Measurements from ENCODE around the gene RADX.
"Not testable (repeated sequence)": the region's sequence is repeated elsewhere in the genome, so short reads cannot be mapped to it uniquely, and the experiment has no call there.

RADX gene, protein sequence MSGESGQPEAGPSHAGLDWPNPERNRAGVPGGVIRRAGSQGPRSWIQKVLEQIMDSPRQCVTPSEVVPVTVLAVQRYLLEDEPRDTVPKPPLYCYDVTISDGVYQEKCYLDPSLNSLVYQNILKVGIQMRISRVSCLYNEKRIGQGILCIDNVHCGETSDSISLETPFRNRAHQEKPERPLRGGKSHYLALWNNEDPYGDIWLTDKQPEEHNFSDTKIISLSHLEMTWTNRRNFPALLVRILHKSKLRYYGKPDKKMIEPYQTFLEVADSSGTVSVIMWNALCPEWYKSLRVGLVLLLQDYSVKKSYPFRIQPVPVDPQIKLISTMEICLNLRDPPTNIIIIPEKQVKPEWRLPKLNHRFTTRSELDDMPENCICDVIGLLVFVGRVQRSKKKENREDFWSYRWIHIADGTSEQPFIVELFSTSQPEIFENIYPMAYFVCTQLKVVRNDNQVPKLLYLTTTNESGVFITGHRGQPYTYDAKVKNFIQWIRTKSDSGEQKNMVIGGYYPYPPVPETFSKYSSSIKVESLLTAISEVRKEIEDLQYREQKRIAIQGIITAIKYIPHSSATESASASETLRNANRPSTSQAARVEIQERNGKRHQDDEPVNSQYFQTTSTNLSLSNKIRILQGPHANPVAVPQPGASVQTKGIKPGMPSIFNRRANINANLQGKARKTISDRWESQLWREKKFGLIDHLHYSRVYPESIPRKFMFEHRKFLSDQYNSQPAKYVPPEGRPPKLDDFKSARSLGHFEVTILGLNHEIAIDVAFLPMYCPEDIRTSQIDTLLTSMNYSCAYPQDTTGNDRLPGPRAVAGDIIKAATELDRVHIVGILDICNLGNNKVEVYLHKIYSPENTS

DNA sequence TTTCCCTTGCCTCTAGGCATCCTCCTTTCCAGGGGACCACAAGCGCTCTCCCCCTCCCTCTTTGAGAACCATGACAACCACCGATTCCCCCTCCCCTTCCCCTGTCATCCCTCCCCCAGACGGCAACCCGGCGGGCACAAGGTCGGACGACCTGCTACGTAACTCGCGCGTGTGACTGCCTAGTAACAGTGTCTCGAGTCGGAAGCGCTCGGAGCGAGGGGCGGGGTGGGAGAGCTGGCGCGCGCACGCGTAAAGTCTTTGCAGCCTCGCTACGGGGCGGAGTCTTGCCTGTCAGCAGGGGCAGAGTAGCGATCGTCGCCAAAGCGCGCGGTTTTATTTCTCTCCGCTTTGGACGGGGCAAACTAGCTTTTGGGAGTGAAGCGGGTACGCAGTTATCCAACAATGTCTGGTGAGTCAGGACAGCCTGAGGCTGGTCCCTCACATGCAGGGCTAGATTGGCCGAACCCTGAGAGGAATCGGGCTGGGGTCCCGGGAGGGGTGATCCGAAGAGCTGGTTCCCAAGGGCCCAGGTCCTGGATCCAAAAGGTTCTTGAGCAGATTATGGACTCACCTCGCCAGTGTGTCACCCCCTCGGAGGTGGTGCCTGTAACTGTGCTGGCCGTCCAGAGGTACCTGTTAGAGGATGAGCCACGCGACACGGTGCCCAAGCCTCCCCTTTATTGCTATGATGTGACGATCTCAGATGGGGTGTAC lies at the start of gene RADX:
Gene RADX (plus strand): TSS at position 300 of the 714 bp plus-strand sequence. CDS start 103 bp downstream, at position 403.
- DNase-seq: peak; percentile 74 to 88

DNA sequence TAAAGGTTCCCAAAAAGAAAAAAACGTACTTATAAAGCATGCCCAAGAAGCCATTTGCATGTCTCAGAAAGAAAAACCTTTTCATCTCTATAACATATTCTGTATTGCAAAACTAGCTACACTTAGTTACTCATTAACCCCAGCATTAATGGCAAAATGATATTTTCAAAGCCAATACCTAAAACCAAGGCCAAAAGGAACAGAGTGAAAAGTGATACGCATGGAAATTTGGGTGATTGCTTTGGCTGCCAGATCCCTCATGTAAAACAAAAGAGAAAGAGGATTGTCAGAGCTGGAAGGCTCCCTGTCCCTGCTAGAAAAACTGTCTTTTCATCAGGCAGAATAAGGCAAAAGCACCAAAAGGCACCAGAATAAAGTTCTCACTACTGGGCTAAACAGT lies 46.8 kb upstream of the RADX start:
- DNase-seq: no peak

- no peak for DNase-seq
These were observed 45.4 kb upstream of the RADX start for GRCh38 chrX:106566362-106566761.

DNA sequence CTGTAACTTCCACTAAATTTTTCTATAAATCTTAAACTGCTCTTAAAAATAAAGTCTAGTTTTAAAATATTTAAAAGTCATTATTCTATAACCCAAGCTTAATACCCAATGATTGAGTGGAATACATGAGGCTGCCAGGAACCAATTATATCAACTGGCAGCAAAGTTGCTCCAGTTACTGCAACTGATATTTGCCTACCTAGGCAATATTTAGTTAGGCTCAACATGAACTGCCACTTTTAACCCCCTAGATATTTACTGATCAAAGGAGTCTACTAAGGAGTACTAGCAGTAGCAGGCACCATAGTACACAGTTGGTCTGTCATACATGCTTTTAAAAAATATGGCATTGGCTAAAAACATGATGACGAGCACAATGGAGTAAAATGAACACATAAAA lies 29.9 kb upstream of the RADX start:
- no peak for DNase-seq

- no peak for DNase-seq
These were observed 26.3 kb upstream of the RADX start for GRCh38 chrX:106585478-106585877.

- no peak for DNase-seq
These were observed 23.0 kb upstream of the RADX start for GRCh38 chrX:106588801-106589200.

GRCh38 chrX:106599411-106599810 lies 12.4 kb upstream of the RADX start:
- DNase-seq: no peak

DNA sequence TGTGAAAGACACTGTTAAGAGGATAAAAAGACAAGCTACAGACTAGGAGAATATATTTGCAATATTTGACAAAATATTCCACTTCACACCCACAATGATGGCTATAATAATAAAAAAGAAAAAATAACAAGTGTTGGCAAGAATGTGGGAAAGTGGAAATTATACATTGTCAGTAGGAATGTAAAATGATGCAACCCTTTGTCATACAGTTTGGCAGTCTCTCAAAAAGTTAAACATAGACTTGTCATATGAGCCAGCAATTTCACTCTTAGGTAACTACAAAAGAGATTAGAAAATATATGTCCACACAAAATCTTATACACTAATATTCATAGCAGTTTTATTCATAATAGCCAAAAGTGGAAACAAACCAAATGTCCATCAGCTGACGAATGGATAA lies 5.2 kb upstream of the RADX start:
- no peak for DNase-seq

DNA sequence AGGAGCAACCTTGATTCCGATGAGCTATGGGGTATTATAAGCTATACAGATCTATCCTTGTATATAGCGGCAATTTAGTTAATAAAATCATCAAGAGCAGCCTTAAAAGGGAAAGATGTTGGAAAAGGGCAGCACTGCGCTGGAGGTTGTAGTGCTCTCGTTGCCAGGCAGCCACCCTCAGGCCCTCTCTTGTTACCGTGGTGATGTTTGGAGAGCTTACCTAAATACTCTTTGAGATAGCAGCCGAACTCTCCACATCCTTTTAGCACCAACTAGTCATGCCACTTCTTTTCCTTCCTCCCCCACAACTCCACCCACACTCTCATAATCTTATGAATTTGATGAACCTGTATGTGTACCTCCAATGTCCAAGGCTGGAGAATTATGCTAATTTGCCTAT lies 3.8 kb upstream of the RADX start:
- peak in 1 of 2 experiments; percentile 9 for DNase-seq

DNA sequence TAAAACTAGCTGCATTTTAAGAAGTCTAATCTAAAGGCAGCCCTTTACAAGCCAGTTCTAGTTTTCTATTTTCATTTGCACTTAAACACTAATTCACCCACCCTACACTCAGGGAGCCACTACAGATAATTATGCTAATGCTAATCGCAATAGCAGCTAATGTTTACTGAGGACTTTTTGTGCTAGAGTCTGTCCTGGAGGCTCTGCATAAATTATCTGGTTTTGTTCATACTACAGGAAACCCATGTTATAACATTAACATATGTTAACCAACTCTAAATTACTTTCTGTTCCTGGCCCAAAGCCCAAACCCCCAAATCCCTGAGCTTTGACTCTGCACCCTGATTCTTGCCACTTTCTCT lies 480 bp upstream of the RADX start:
- no peak for DNase-seq

DNA sequence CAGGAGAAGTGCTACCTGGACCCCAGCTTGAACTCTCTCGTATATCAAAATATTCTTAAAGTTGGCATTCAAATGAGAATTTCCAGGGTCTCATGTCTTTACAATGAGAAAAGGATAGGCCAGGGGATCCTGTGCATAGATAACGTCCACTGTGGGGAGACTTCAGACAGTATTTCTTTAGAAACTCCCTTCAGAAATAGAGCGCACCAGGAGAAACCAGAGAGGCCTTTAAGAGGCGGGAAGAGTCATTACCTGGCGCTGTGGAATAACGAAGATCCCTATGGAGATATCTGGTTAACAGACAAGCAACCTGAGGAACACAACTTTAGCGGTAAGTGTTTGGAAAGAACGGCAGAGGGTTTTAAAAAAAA lies 600 bp downstream of the RADX start:
- DNase-seq: no peak

DNA sequence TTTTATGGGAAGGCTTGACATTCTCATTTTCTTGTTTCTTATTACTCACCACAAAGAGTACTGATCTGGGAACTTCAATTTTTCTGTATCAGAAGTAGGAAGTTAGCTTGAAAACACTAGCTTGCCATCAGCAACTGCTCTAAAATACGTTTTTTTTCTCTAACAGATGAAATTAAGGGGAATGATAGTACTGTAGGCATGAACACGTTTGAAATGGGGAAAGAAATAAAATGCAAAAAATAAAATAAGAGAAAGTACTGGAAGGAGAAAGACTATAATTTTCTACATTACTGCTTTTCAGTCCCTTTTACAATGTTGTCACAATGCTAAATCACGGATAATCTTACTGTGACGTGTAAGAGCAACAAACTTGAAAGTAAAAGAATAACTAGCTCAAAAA lies 1.5 kb downstream of the RADX start:
- DNase-seq: no peak

DNA sequence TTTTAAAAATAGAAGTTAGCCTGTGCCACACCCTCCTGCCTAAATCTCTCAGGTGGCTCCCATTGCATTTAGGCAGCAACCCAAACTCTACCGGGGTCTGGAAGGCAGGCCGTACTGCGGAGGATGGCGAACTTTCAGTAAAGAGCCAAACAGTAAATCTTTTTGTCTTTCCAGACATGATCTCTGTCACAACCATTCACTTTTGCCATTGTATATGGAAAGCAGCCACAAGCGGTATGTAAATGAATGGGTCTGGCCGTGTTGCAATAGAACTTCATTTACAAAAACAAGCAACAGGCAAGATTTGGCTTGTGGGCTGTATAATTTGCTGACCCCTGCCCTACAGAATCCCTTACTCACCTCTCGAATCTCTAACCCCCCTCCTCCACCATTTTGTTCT lies 3.3 kb downstream of the RADX start:
- no peak for DNase-seq

DNA sequence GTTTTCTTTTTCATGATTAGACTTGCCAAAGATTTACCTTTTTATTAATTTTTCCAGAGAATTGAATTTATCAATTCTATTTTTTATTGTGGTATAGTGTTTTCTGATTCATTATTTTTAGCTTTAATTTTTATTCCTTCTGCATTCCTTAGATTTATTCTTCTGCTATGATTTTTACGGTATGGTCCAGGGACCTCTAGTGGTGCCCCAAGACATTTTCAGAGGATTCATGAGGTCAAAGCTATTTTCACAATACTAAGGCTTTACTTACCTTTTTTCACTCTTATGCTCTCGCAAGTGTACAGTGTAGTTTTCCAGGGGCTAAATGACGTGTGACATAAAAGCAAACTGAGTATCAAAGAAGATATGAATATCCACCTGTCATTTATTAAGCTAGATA lies 8.0 kb downstream of the RADX start:
- no peak for DNase-seq

GRCh38 chrX:106621836-106622235 lies 10.1 kb downstream of the RADX start:
- no peak for DNase-seq

DNA sequence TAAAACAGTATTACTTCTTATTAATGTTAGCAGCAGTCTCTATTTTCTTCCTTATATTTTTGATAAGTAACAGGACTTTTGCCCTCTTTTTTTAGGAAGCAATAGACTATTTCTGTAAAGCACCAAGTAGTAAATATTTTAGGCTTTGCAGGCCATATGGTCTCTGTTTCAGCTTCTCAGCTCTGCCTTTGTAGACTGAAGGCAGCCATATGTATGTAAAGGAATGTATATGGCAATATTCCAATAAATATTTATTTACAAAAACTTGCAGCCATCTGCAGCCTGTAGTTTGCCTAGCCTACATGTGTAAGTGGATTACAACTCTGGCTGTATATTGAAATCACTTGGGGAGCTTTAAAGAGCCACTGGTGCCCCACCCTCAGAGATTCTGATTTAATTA lies 15.0 kb downstream of the RADX start:
- DNase-seq: no peak

GRCh38 chrX:106631615-106632014 lies 19.8 kb downstream of the RADX start:
- no peak for DNase-seq

DNA sequence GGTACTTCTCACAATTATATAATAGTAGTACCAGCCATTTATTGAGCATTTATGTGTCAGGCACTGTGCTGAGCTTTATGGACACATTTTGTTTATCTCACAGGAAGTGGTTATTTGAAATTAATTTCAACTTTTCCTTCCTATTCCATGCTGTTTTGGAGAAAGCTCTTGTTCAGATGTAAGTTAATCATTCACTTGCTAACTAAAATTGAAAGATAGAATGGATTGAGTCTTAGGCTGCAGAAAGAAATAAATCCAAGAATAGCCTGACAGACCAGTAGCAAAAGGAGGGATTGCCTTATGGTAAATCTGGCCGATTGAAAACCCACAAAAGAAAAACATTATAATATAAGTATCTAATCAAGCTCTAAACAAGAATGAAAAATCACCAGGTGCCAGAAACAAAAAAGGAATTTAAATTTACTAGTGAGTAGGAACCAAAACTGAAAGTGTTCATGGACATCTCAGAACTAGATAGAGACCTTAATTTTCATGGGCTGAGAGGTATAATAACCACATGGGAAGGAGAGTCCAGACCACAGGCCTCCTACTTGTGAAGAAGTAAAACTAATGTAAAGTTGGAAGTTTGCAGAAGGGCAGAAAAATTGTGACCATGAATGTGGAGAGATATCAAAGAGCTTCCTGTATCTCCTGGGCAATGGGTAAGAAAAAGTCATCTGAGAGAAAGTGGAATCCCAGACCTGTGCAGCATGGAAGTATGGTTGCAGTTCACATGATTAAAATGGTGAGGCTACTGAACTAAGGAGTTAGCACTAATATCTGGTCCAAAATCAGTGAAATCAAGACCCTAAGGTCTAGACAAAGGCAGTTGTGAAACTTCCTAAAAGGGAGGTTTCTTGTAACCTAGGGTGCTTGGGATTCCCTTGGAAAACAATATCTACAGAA lies 38.0 kb downstream of the RADX start:
- DNase-seq: no peak

DNA sequence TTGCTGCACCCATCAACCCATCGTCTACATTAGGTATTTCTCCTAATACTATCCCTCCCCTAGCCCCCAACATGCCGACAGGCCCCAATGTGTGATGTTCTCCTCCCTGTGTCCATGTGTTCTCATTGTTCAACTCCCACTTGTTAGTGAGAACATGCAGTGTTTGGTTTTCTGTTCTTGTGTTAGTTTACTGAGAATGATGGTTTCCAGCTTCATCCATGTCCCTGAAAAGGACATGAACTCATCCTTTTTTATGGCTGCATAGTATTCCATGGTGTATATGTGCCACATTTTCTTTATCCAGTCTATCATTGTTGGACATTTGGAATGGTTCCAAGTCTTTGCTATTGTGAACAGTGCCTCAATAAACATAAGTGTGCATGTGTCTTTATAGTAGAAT lies 41.8 kb downstream of the RADX start:
- not testable (repeated sequence) for DNase-seq

- no peak for DNase-seq
These were observed 58.9 kb downstream of the RADX start for GRCh38 chrX:106670631-106671030.

DNA sequence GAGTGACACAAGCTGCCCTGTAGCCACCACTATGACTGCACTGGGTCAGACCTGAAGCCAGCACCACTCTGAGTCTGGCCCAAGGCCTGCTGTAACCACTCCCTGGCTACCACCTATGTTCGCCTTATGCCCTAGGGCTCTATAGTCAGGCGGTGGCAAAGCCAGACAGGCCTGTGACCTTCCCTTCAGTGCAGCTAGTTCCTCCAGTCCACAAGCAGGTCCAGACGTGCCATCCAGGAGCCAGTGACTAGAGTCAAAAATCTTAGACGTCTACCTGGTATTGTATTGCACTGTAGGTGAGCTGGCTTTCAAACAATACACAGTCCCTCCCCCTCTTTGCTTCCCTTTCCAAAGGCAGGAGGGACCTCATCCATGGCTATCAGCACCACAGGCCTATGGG lies 60.7 kb downstream of the RADX start:
- DNase-seq: no peak

GRCh38 chrX:106680716-106681115 lies 68.9 kb downstream of the RADX start:
- DNase-seq: no peak

GRCh38 chrX:106684207-106684606 lies 72.4 kb downstream of the RADX start:
- DNase-seq: no peak
